CD4-positive, alpha-beta T cell treated with Interleukin-4 for 4 hours (primary cell): ENCODE measurements around the gene RFPL4AL1.
"Not testable (repeated sequence)": the region's sequence is repeated elsewhere in the genome, so short reads cannot be mapped to it uniquely, and the experiment has no call there.

Experiments used
- DNase-seq: peaks from one replicate; pipeline ENCODE4 v3.0.0-alpha.2; 2020

RFPL4AL1 gene

GRCh38 chr19:55768818-55769217 lies at the start of gene RFPL4AL1:
Gene RFPL4AL1, plus strand, starts transcription at chr19:55769118. Its CDS starts 2,687 bp downstream, at chr19:55771805.
- not testable (repeated sequence) for DNase-seq

DNA sequence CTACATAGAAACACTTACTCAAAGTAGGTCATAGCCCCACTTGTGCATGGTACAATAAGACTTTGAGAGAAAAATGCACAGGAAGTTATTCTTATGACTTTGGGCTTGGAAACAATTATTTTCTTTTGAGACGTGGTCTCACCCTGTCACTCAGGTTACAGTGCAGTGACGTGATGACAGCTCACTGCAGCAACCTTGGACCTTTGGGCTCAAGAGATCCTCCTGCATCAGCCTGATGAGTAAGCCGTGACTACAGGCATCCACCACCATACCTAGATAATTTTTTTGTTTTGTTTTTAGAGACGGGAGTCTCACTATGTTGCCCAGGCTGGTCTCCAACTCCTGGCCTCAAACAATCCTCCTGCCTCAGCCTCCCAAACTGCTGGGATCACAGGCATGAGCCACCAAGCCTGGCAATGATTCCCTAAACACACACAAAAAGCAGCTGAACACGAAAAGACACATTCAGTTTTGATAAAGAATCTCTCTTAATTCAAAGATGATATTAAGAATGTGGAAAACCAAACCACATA lies 48.6 kb upstream of the RFPL4AL1 start:
- no peak for DNase-seq

GRCh38 chr19:55720801-55721200 lies 48.1 kb upstream of the RFPL4AL1 start:
- no peak for DNase-seq

GRCh38 chr19:55723491-55723890 lies 45.4 kb upstream of the RFPL4AL1 start:
- DNase-seq, result no peak

DNA sequence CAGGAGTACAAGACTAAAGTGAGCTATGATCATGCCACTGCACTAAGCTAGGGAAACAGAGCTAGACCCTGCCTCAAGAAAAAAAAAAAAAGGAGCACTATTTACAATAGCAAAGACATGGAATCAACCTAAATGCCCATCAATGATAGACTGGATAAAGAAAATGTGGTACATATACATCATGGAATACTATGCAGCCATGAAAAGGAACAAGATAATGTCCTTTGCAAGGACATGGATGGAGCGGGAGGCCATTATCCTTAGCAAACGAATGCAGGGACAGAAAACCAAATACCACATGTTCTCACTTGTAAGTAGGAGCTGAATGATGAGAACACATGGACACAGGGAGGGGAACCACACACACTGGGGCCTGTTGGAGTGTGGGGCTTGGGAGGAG lies 38.5 kb upstream of the RFPL4AL1 start:
- not testable (repeated sequence) for DNase-seq

GRCh38 chr19:55738302-55738701 lies 30.6 kb upstream of the RFPL4AL1 start, which contains the start of gene NLRP9:
Gene NLRP9, minus strand, starts transcription at chr19:55738402. Its CDS starts 28 bp downstream, at chr19:55738374.
- DNase-seq, result no peak

DNA sequence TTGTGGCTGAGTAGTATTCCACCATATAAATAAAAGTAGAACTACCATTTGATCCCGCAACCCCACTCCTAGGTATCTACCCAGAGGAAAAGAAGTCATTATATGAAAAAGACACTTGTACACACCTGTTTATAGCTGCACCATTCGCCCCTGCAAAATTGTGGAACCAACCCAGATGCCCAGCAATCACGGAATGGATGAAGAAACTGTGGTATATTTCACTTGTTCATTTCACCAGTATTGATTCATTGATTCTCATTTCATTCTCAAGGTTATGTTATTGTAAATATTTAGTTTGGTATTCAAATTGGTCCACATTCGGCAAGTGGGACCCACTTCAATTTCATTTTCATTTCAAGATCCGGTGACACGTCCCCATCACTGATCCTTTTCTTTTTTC lies 18.2 kb upstream of the RFPL4AL1 start:
- DNase-seq, result no peak

- no peak for DNase-seq
These were observed 15.5 kb upstream of the RFPL4AL1 start for GRCh38 chr19:55753401-55753800.

DNA sequence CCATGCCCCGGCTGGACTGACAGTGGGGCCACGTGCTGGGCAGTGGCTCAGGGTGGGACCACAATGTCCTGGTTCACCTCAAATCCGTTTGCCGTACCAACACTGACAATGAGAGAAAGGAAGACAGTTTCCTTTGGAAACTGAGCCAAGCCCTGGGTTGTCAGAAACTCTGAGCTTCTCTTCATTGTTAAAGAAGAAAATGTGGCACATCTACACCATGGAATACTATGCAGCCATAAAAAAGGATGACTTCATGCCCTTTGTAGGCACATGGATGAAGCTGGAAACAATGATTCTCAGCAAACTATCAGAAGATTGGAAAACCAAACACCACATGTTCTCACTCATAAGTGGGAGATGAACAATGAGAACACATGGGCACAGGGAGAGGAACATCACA lies 12.1 kb upstream of the RFPL4AL1 start:
- not testable (repeated sequence) for DNase-seq

- DNase-seq, result not testable (repeated sequence)
These were observed 10.1 kb upstream of the RFPL4AL1 start, which contains the start of gene RFPL4A for GRCh38 chr19:55758797-55759196. Gene RFPL4A, plus strand, starts transcription at chr19:55759097. Its CDS starts 2,704 bp downstream, at chr19:55761801.

GRCh38 chr19:55766466-55766865 lies 2.5 kb upstream of the RFPL4AL1 start:
- no peak for DNase-seq

DNA sequence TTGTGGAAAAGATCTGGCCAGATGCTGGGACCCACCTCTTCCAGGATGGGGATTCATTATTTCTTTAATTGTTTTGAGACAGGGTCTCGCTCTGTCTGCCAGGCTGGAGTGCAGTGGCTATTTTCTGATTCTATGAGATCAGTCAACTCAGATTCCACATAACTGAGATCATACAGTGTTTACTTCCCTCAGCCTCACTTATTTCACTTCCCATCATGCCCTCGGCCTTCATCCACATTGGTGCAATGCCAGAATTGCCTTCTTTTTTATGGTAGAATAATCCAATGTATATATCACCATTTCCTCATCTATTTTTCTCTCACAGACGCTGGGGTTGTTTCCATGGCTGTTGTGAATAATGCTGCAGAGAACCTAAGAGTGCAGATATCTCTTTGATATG lies 714 bp downstream of the RFPL4AL1 start:
- not testable (repeated sequence) for DNase-seq

DNA sequence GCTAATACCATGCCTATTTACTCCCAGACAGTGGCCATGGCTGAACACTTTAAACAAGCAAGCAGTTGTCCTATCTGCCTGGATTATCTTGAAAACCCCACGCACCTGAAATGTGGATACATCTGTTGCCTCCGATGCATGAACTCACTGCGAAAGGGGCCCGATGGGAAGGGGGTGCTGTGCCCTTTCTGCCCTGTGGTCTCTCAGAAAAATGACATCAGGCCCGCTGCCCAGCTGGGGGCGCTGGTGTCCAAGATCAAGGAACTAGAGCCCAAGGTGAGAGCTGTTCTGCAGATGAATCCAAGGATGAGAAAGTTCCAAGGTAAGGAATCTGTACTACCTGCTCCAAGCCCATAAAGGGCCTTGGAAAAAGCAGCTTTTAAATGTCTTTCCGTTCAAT lies 8.6 kb downstream of the RFPL4AL1 start:
- DNase-seq, result no peak

DNA sequence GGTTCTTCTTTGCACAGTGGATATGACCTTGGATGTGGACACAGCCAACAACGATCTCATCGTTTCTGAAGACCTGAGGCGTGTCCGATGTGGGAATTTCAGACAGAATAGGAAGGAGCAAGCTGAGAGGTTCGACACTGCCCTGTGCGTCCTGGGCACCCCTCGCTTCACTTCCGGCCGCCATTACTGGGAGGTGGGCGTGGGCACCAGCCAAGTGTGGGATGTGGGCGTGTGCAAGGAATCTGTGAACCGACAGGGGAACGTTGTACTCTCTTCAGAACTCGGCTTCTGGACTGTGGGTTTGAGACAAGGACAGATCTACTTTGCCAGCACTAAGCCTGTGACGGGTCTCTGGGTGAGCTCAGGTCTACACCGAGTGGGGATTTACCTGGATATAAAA lies 9.4 kb downstream of the RFPL4AL1 start:
- no peak for DNase-seq

DNA sequence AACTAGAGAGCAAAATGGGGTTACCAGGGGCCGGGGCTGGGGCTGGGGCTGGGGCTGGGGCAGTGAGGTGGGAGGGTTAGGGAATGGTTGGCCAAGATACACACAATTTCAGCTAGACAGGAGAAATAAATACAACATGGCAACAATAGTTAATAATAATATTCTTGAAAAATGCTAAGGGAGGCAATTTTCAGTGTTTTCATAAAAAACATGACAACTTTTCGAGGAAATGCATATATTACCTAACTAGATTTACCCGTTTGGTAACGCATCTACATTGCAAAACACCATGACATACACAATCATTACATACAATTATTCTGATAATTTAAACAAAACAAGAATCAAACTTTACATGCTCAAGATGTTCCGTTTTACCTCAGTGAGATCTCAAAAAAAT lies 12.2 kb downstream of the RFPL4AL1 start:
- DNase-seq, result no peak

- DNase-seq, result no peak
These were observed 26.1 kb downstream of the RFPL4AL1 start for GRCh38 chr19:55795021-55795420.

GRCh38 chr19:55801416-55801815 lies 32.5 kb downstream of the RFPL4AL1 start:
- no peak for DNase-seq

GRCh38 chr19:55802281-55802680 lies 33.4 kb downstream of the RFPL4AL1 start:
- DNase-seq, result no peak

- peak; percentile 3 for DNase-seq
These were observed 40.6 kb downstream of the RFPL4AL1 start for GRCh38 chr19:55809381-55810058.

- no peak for DNase-seq
These were observed 42.4 kb downstream of the RFPL4AL1 start for GRCh38 chr19:55811340-55811739.

- DNase-seq, result no peak
These were observed 43.5 kb downstream of the RFPL4AL1 start for GRCh38 chr19:55812449-55812848.

- no peak for DNase-seq
These were observed 45.0 kb downstream of the RFPL4AL1 start for GRCh38 chr19:55813906-55814305.

GRCh38 chr19:55820037-55820436 lies 51.1 kb downstream of the RFPL4AL1 start:
- DNase-seq, result no peak
